ENCODE results near the gene COMP. TPM values are rescaled to one million over a fixed set of nuclear protein-coding genes. Genes with fewer than 3 reads are reported as not detected.

The COMP gene
- total RNA-seq, 1 donor from 2014 or later = 0.98 TPM

DNA sequence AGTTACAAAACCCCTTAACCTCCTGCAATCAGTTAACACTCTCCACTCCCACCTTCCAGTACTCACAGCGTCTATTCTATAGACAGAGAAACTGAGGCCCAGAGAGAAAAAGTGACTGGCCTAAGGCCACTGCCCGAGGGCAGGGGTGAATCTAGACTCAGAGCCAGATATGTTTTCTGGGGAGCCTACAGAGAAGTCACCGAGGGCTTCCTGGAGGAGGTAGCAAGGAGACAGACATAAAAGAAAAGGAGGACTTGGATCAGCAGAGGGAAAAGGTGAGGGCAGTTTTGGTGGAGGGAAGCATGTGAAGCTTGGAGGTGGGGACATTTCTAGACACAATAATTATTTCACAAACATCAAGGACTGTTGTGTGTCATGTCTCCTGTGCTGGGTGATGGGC, 1.6 kb upstream of the COMP start:
- Histone ChIP-seq H3K4me3 (no peak overlapping the region), H3K27ac (no peak overlapping the region), H3K4me1 (peaks cover 44% of the 10 kb centered on the region), H3K27me3 (peaks cover 15% of the 10 kb centered on the region), H3K9me3 (no peaks in the 10 kb centered on the region), H3K36me3 (no peaks in the 10 kb centered on the region)
- TF ChIP-seq, protein P1, sequence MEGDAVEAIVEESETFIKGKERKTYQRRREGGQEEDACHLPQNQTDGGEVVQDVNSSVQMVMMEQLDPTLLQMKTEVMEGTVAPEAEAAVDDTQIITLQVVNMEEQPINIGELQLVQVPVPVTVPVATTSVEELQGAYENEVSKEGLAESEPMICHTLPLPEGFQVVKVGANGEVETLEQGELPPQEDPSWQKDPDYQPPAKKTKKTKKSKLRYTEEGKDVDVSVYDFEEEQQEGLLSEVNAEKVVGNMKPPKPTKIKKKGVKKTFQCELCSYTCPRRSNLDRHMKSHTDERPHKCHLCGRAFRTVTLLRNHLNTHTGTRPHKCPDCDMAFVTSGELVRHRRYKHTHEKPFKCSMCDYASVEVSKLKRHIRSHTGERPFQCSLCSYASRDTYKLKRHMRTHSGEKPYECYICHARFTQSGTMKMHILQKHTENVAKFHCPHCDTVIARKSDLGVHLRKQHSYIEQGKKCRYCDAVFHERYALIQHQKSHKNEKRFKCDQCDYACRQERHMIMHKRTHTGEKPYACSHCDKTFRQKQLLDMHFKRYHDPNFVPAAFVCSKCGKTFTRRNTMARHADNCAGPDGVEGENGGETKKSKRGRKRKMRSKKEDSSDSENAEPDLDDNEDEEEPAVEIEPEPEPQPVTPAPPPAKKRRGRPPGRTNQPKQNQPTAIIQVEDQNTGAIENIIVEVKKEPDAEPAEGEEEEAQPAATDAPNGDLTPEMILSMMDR (IDR thresholded peaks at IDR 0.05) = no peak
- TF ChIP-seq POLR2A (IDR thresholded peaks at IDR 0.05) = no peak
- no peak for TF ChIP-seq POLR2AphosphoS5 (IDR thresholded peaks at IDR 0.05; ENCODE audit: insufficient read depth in 1 of 2, low read depth in 1 of 2)
- no peak for DNase-seq (ENCODE audit: extremely low spot score in 2 of 2)
- intact Hi-C loops (cut with DNase I) = no loop called here

DNA sequence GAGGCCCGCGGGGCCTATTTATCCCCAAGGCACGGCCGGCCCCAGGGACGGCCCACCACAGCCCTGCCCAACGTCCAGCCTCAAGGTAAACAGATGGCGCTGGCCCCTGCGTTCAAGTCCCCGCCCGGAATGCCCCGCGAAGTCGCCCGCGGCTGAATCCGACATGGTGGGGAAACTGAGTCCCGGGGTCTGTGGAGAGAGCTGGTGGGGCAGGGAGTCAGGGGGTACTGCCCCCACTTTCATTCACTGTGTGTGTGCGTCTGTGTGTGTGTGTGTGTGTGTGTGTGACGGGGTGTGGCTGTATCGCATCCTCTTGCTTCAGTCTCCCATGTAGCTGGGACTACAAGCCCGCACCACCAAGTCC, 192 bp upstream of the COMP start:
- Histone ChIP-seq H3K4me3 (peak overlapping the region in 1 of 2 donors; percentile 25), H3K27ac (no peak overlapping the region), H3K36me3 (no peaks in the 10 kb centered on the region), H3K27me3 (peaks cover 15% of the 10 kb centered on the region), H3K9me3 (no peaks in the 10 kb centered on the region), H3K4me1 (peaks cover 47% of the 10 kb centered on the region)
- intact Hi-C loops (cut with DNase I) = no loop called here
- TF ChIP-seq, protein P1 (IDR thresholded peaks at IDR 0.05) = no peak
- no peak for TF ChIP-seq POLR2AphosphoS5 (IDR thresholded peaks at IDR 0.05; ENCODE audit: insufficient read depth in 1 of 2, low read depth in 1 of 2)
- TF ChIP-seq POLR2A (IDR thresholded peaks at IDR 0.05) = no peak
- DNase-seq (ENCODE audit: extremely low spot score in 2 of 2) = no peak

DNA sequence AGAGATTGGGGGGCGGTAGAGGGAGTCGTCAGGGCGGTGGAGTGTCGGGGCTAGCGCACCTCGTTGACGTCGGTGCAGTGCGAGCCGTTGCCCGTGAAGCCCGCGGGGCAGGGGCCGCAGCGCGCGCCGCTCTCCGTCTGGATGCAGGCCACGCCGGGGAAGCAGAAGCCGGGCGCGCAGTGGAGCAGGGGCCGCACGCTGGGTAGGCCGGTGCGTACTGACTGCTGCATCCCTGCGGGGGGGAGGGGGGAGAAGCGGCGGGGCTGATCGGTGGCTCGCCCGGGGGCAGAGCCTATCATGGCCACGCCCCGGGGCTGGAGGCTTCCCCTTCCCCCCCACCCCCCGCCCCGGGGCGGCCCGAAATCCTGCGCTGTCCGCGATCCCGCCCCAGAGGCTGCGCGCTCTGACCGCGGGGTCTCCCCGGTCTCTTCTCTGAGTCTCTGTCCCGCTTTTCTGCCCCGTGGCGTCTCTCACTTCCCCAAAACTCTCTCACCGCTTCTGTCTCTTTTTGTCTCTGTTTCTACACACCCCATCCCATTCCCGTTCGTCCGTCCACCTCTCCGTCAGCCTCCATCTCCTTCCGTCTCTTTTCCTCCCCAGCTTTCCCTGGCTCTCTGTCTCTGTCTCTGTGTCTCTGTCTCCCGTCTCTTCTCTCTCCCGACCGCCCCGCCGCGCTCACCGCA, 1.1 kb downstream of the COMP start:
- TF ChIP-seq POLR2A (IDR thresholded peaks at IDR 0.05) (no peak), POLR2AphosphoS5 (IDR thresholded peaks at IDR 0.05; ENCODE audit: insufficient read depth in 1 of 2, low read depth in 1 of 2) (no peak)
- TF ChIP-seq, protein P1 (IDR thresholded peaks at IDR 0.05) = no peak
- DNase-seq (ENCODE audit: extremely low spot score in 2 of 2) = no peak
- Histone ChIP-seq H3K9me3 (no peaks in the 10 kb centered on the region), H3K4me3 (peak overlapping the region; percentile 25 to 32), H3K27me3 (peaks cover 15% of the 10 kb centered on the region), H3K36me3 (no peaks in the 10 kb centered on the region), H3K4me1 (peaks cover 51% of the 10 kb centered on the region), H3K27ac (no peak overlapping the region)
- intact Hi-C loops (cut with DNase I) = no loop called here

DNA sequence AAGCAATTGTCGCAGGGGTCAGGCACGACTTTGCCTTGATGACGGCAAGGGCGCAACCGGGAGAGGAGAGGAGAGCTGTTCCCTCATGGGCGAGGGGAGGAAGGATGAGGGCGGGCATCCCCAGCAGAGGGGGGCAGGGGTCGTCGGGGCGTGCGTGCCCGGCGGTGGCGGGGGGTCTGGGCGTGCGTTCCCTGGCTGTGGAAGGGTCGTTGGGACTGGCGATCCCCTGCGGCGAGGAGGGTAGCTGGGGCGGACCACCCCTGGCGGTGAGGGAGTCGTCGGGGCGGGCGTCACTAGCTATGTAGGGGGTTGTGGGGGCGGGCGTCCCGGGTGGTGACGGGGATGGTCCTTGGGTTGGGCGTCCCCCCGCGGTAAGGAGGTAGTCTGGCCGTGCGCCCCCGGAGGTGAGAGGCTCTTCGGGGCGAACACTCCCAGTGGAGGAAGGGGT, 1.7 kb downstream of the COMP start:
- H3K4me3 ChIP-seq = peak overlapping the region; percentile 25 to 32
- H3K27me3 ChIP-seq = peaks cover 15% of the 10 kb centered on the region
- no peak overlapping the region for H3K27ac ChIP-seq
- H3K9me3 ChIP-seq = no peaks in the 10 kb centered on the region
- H3K36me3 ChIP-seq = no peaks in the 10 kb centered on the region
- H3K4me1 ChIP-seq = peaks cover 51% of the 10 kb centered on the region
- DNase-seq (ENCODE audit: extremely low spot score in 2 of 2) = no peak
- TF ChIP-seq, protein P1 (IDR thresholded peaks at IDR 0.05) = no peak
- TF ChIP-seq POLR2AphosphoS5 (IDR thresholded peaks at IDR 0.05; ENCODE audit: insufficient read depth in 1 of 2, low read depth in 1 of 2) (no peak), POLR2A (IDR thresholded peaks at IDR 0.05) (no peak)
- intact Hi-C loops (cut with DNase I) = no loop called here
